H9 (cell line): ENCODE results near the gene SCG2. TPM values are rescaled to one million over a fixed set of nuclear protein-coding genes. Genes with fewer than 3 reads are reported as not detected.

ENCODE experiments used
- DNase-seq: peaks from one replicate; pipeline ENCODE4 v3.0.0-alpha.2; 2017
- H2AFZ ChIP-seq: one replicate; pipeline ENCODE4 v1.6.1; 2013; ENCODE audit warnings: mild to moderate bottlenecking, low read length, control low read depth, moderate library complexity
- H2AK5ac ChIP-seq: 2 replicates; pipeline ENCODE4 v1.6.1; 2013; ENCODE audit warnings: low read length, control low read depth, mixed read lengths; ENCODE audit not compliant: insufficient read length
- H2BK120ac ChIP-seq: one replicate; pipeline ENCODE4 v1.6.1; 2013; ENCODE audit warnings: low read depth, mild to moderate bottlenecking, low read length, control low read depth, inconsistent platforms; ENCODE audit not compliant: poor library complexity, severe bottlenecking
- H2BK12ac ChIP-seq: 2 replicates; pipeline ENCODE4 v1.6.1; 2013; ENCODE audit warnings: low read length, control low read depth, mixed read lengths, low read depth; ENCODE audit not compliant: insufficient read length
- H2BK15ac ChIP-seq: 2 replicates; pipeline ENCODE4 v1.6.1; 2013; ENCODE audit warnings: low read depth, low read length, control low read depth
- H2BK20ac ChIP-seq: one replicate; pipeline ENCODE4 v1.6.1; 2013; ENCODE audit warnings: low read depth, mild to moderate bottlenecking, low read length, control low read depth, inconsistent platforms; ENCODE audit not compliant: poor library complexity, severe bottlenecking
- H2BK5ac ChIP-seq: 2 replicates; pipeline ENCODE4 v1.6.1; 2013; ENCODE audit warnings: low read length, control low read depth, mixed read lengths; ENCODE audit not compliant: insufficient read length
- H3K14ac ChIP-seq: 2 replicates; pipeline ENCODE4 v1.6.1; 2013; ENCODE audit warnings: low read length, control low read depth; ENCODE audit not compliant: insufficient read depth
- H3K18ac ChIP-seq: 2 replicates; pipeline ENCODE4 v1.6.1; 2013; ENCODE audit warnings: low read depth, mild to moderate bottlenecking, mixed read lengths, low read length, control low read depth; ENCODE audit not compliant: insufficient read length
- H3K23ac ChIP-seq: 2 replicates; pipeline ENCODE4 v1.6.1; 2013; ENCODE audit warnings: low read length, control low read depth, mixed read lengths, low read depth; ENCODE audit not compliant: insufficient read length
- H3K23me2 ChIP-seq: 2 replicates; pipeline ENCODE4 v1.6.1; 2013; ENCODE audit warnings: low read depth, mild to moderate bottlenecking, mixed read lengths, low read length, control low read depth; ENCODE audit not compliant: insufficient read length, poor library complexity, severe bottlenecking
- H3K27ac ChIP-seq: 2 replicates; pipeline ENCODE4 v1.5.1; 2013; ENCODE audit warnings: low read length, control low read depth, mixed read lengths, low read depth; ENCODE audit not compliant: insufficient read length
- H3K27me3 ChIP-seq: 2 replicates; pipeline ENCODE4 v1.6.1; 2013; ENCODE audit warnings: low read length, control low read depth, inconsistent platforms; ENCODE audit not compliant: insufficient read depth
- H3K4ac ChIP-seq: 2 replicates; pipeline ENCODE4 v1.6.1; 2013; ENCODE audit warnings: low read depth, mild to moderate bottlenecking, control low read depth, inconsistent platforms, low read length, moderate library complexity
- H3K4me1 ChIP-seq: 2 replicates; pipeline ENCODE4 v1.6.1; 2013; ENCODE audit warnings: low read length, control low read depth, inconsistent platforms; ENCODE audit not compliant: insufficient read depth
- H3K4me2 ChIP-seq: 2 replicates; pipeline ENCODE4 v1.6.1; 2013; ENCODE audit warnings: low read length, control low read depth, mixed read lengths; ENCODE audit not compliant: insufficient read length, insufficient read depth
- H3K56ac ChIP-seq: 2 replicates; pipeline ENCODE4 v1.6.1; 2013; ENCODE audit warnings: low read depth, mild to moderate bottlenecking, mixed read lengths, low read length, control low read depth; ENCODE audit not compliant: insufficient read length
- H3K79me1 ChIP-seq: 2 replicates; pipeline ENCODE4 v1.6.1; 2013; ENCODE audit warnings: low read depth, mild to moderate bottlenecking, moderate library complexity, low read length, control low read depth, inconsistent platforms; ENCODE audit not compliant: insufficient read depth, poor library complexity, severe bottlenecking
- H3K79me2 ChIP-seq: 2 replicates; pipeline ENCODE4 v1.6.1; 2013; ENCODE audit warnings: low read length, control low read depth, inconsistent platforms; ENCODE audit not compliant: insufficient read depth
- H3K9ac ChIP-seq: 2 replicates; pipeline ENCODE4 v1.6.1; 2013; ENCODE audit warnings: low read length, control low read depth, mixed read lengths; ENCODE audit not compliant: insufficient read length; ENCODE audit errors: extremely low read depth
- H3K9me3 ChIP-seq: one replicate; pipeline ENCODE4 v1.6.1; 2013; ENCODE audit warnings: low read depth, low read length, inconsistent platforms; ENCODE audit not compliant: control insufficient read depth
- H3T11ph ChIP-seq: one replicate; pipeline ENCODE4 v1.6.1; 2013; ENCODE audit warnings: mild to moderate bottlenecking, low read length, control low read depth, inconsistent platforms
- H4K20me1 ChIP-seq: one replicate; pipeline ENCODE4 v1.6.1; 2013; ENCODE audit not compliant: control insufficient read depth, insufficient read length, insufficient read depth
- H4K5ac ChIP-seq: 2 replicates; pipeline ENCODE4 v1.6.1; 2013; ENCODE audit warnings: low read depth, mild to moderate bottlenecking, mixed read lengths, low read length, control low read depth; ENCODE audit not compliant: insufficient read length
- H4K8ac ChIP-seq: replicated peaks from 2 replicates; pipeline ENCODE4 v1.6.1; 2013; ENCODE audit warnings: low read length, control low read depth, mixed read lengths, low read depth; ENCODE audit not compliant: insufficient read length
- H4K91ac ChIP-seq: 2 replicates; pipeline ENCODE4 v1.6.1; 2013; ENCODE audit warnings: low read depth, mild to moderate bottlenecking, moderate library complexity, mixed read lengths, low read length, control low read depth; ENCODE audit not compliant: insufficient read length
- H3K27ac Mint-ChIP-seq, 3 experiments: 2 replicates in 2 of 3; 3 replicates in 1 of 3; pipeline ENCODE4 v1.8.0; 2020 to 2021; ENCODE audit warnings: mixed read lengths in 3 of 3, mild to moderate bottlenecking in 1 of 3, moderate library complexity in 1 of 3
- H3K27me3 Mint-ChIP-seq: 2 replicates; pipeline ENCODE4 v1.8.0; 2021; ENCODE audit warnings: low read depth, mild to moderate bottlenecking, moderate library complexity, mixed read lengths
- H3K36me3 Mint-ChIP-seq, 3 experiments: 2 replicates in 2 of 3; 3 replicates in 1 of 3; pipeline ENCODE4 v1.8.0; 2020 to 2021; ENCODE audit warnings: low read depth in 3 of 3, mixed read lengths in 3 of 3; ENCODE audit not compliant: insufficient read depth in 1 of 3
- H3K4me1 Mint-ChIP-seq, 2 experiments: 2 replicates each; pipeline ENCODE4 v1.8.0; 2020; ENCODE audit warnings: mixed read lengths in 2 of 2
- H3K4me3 Mint-ChIP-seq, 2 experiments: 2 replicates in 1 of 2; 3 replicates in 1 of 2; pipeline ENCODE4 v1.8.0; 2020 to 2021; ENCODE audit warnings: mild to moderate bottlenecking in 2 of 2, mixed read lengths in 2 of 2, moderate library complexity in 1 of 2
- H3K9me3 Mint-ChIP-seq, 2 experiments: 2 replicates in 1 of 2; 3 replicates in 1 of 2; pipeline ENCODE4 v1.8.0; 2020; ENCODE audit warnings: mild to moderate bottlenecking in 2 of 2, mixed read lengths in 2 of 2, moderate library complexity in 1 of 2
- WGBS: extraction: QIAGEN DNeasy Blood & Tissue Kit; methylation state at CpG from one replicate; pipeline ENCODE4 v1.1.7; 2013; ENCODE audit warnings: missing lambda C conversion rate, low lambda C conversion rate, mixed read lengths; ENCODE audit not compliant: insufficient read length; ENCODE audit errors: extremely low coverage; 5-methylcytosine and 5-hydroxymethylcytosine counted together
- total RNA-seq: library from RNA; stranded (reverse); gene quantifications from 2 replicates; pipeline ENCODE4 v1.2.1, GENCODE V29; 2021
- TF ChIP-seq, protein P1 (sequence below): fragments of 200-600 bp; sonication (generic); conservative IDR thresholded peaks from 3 replicates; pipeline ENCODE4 v1.8.0; 2021; ENCODE audit warnings: antibody characterized with exemption, mild to moderate bottlenecking

Gene SCG2
- total RNA-seq, 1 experiment from 2014 or later: 4.4 TPM

DNA sequence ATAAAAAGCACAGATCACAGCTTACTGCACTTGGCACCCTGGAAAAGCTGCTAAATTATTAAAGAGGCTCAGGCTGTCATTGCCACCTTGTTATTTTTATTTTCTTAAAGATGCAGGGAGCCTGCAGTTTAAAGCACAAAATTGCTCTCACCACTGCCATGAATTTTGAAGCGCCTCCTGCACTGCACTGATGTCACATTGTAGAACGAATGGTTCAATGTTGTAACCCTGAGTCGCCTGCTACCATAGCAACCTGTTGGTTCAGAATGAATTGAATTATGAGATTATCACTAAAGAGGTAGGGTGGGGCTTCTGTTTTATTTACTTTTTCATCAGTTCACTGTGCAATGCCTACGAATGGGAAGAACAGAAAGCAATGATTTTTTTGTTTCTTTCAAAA, 16.5 kb downstream of the SCG2 start:
- Histone ChIP-seq H2BK12ac (no peak overlapping the region), H3K9ac (no peak overlapping the region), H4K5ac (no peak overlapping the region), H2AK5ac (no peak overlapping the region), H3K4ac (no peak overlapping the region), H4K91ac (no peak overlapping the region), H2BK120ac (no peak overlapping the region), H3K4me2 (no peak overlapping the region), H3K23ac (no peak overlapping the region), H3T11ph (no peak overlapping the region), H2BK20ac (no peak overlapping the region), H3K4me1 (no peaks in the 10 kb centered on the region), H3K27me3 (no peaks in the 10 kb centered on the region), H3K79me1 (no peaks in the 10 kb centered on the region), H3K14ac (no peak overlapping the region), H3K79me2 (no peaks in the 10 kb centered on the region), H2BK15ac (no peak overlapping the region), H2AFZ (no peak overlapping the region), H3K27ac (no peak overlapping the region), H4K8ac (no peak overlapping the region), H4K20me1 (no peaks in the 10 kb centered on the region), H3K9me3 (no peaks in the 10 kb centered on the region), H3K23me2 (no peaks in the 10 kb centered on the region), H2BK5ac (no peak overlapping the region), H3K18ac (no peak overlapping the region), H3K56ac (no peak overlapping the region)
- TF ChIP-seq, protein P1, sequence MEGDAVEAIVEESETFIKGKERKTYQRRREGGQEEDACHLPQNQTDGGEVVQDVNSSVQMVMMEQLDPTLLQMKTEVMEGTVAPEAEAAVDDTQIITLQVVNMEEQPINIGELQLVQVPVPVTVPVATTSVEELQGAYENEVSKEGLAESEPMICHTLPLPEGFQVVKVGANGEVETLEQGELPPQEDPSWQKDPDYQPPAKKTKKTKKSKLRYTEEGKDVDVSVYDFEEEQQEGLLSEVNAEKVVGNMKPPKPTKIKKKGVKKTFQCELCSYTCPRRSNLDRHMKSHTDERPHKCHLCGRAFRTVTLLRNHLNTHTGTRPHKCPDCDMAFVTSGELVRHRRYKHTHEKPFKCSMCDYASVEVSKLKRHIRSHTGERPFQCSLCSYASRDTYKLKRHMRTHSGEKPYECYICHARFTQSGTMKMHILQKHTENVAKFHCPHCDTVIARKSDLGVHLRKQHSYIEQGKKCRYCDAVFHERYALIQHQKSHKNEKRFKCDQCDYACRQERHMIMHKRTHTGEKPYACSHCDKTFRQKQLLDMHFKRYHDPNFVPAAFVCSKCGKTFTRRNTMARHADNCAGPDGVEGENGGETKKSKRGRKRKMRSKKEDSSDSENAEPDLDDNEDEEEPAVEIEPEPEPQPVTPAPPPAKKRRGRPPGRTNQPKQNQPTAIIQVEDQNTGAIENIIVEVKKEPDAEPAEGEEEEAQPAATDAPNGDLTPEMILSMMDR: no peak
- Mint-ChIP-seq H3K27me3 (no peaks in the 10 kb centered on the region), H3K27ac (no peak overlapping the region), H3K9me3 (no peaks in the 10 kb centered on the region), H3K4me3 (no peak overlapping the region), H3K36me3 (no peaks in the 10 kb centered on the region), H3K4me1 (peaks cover 15 to 16% of the 10 kb centered on the region in 2 experiments)
- no CpG with 5 or more reads among the region's 4 CpGs for WGBS
- DNase-seq: no peak
